GF-D8 (cell line): ENCODE data around the gene RSRC2.
A peak's percentile ranks its signal among the peaks of the same experiment; 100 is the strongest.
"Not testable (repeated sequence)": the region's sequence is repeated elsewhere in the genome, so short reads cannot be mapped to it uniquely, and the experiment has no call there.

ENCODE experiments used
- DNase-seq: peaks from one replicate; lab custom pipeline; 2025; lab: John Stamatoyannopoulos, UW

RSRC2 gene

GRCh38 chr12:122484385-122484784 lies 42.4 kb downstream of the RSRC2 start:
- not testable (repeated sequence) for DNase-seq

DNA sequence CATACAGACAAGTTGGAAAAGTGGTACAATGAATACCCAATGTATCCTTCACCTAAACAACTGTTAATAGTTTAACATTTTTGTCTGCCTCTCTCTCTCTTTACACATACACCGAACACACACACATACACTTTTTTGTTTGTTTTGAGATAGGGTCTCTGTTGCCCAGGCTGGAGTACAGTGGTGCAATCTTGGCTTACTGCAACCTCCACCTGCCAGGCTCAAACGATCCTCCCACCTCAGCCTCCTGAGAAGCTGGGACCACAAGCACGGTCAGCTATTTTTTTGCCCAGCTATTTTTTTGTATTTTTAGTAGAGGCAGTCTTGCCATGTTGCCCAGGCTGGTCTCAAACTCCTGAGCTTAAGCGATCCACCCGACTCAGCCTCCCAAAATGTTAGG lies 42.8 kb downstream of the RSRC2 start:
- no peak for DNase-seq

DNA sequence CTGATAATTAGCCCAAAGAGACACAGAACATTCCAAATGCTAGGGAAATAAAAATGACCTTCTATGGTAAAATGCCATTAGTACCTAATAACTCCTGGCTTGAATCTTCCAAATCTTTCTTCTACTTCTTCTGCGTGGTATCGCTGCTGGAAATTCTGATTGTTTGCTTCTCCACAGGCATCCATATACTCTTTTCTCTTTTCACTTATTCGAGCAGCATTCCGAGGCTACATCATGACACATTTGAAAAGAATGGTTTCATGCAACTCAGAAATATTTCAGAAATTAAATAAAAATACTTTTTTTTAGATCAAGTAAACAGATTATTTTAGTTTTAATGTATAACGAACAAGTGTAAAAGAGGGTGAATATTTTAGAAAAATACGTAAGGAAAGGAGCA lies 44.9 kb downstream of the RSRC2 start:
- no peak for DNase-seq

DNA sequence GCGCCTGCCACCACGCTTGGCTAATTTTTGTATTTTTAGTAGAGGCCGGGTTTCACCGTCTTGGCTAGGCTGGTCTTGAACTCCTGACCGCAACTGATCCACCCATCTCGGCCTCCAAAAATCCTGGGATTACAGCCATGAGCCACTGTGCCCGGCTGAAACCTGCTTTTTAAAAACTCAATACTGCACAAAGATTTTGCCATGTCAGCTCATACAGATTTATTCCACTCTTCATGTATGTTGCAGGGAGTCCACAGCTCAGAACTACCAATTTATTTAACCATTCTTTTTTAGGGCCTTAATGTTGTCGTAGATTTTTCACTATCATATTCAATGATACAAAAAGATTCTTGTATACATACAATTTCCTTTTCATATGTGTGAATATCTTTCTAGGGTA lies 46.0 kb downstream of the RSRC2 start:
- no peak for DNase-seq

DNA sequence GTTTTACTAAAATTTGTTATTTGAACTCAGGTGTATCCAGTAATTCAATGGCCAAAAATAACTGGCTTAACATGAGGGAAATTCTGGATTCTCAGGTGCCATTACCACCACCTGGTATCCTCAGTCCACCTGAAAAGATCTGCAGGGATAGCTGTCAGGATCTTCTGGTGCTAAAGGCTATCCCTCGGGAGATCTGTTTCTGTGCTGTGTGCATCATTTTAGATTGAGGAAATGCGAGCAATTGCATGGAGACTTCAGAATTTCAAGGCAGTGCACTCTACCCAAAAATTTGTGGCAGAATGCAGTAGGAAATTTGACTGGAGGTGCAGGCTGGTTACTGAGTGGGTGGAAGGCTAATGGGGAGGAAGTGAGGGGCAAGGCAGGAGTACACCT lies 52.4 kb downstream of the RSRC2 start:
- no peak for DNase-seq

DNA sequence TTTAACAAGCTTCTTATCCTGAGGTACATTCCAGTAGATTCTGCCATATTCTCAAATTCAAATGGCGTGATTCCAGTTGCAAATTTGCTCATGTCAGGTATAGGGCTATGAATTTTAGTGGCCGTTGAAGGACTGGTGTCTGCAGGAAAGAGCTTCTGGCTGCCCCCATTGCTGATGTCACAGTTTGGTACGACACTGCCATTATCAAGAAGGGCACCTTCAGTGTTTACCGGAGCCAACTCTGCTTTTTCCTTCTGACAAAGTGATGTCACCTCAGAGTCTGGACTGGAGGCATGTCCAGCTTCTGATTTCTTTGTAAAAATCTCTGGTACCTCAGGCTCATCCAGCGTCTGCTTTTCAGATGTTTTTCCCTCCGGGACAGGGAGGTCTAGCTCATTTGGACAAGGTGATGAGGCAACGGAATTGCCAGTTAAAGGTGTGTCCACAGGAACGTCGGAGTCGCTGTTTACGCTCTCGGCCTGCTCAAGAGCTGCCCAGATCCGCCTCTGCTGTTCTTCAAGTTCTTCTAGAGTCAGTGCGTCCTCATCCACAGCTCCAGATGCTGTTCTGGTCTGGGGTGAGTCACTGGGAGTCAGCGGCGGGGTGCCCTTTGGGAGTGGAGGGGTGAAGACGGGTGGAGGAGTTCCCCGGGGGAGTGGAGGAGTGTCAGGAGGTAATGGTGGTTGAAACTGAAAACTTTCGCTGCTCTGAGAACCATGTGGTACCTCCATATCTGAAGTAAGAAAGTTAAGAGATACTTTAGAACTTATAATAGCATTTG lies 53.0 kb downstream of the RSRC2 start:
- no peak for DNase-seq

DNA sequence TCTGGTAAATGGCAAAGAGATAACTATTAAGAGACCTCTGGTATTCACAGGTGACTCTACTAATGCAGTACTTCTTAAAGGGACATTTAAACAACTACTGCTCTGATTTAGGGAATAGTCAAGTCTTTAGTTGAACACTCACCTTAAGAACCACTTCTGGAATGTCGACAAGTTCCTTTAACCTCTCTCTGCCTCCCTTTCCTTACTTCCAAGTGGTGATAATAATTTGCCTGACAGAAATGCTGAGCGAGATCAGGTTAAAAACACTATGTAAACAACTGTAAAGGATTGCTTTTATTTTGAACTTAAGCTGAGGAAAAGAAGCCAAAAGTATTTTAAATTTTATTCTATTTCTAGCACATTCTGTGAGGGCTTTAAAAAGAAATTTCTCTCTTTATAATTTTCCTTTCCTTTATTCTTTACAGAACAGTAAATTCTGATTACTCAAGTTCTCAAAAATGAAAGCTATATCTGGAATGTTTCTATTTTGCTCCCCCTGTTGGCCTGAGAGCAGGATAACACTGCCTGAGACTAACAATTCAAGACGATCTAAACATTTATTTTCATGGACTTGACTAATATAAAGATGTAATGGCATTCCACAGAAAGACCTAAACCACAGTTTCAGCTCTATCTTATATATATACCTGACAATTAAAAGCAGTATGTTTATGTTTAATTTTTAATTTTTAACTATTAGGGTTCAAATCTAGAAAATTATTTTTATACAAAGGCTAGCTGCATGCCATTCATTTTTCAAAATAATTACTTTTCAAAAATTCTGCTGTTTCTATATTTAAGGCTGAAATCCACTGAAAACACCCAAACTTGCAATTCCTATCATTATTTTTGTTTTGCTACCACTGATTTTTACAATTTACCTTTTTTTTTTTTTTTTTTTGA lies 55.2 kb downstream of the RSRC2 start:
- peak; percentile 31 for DNase-seq

DNA sequence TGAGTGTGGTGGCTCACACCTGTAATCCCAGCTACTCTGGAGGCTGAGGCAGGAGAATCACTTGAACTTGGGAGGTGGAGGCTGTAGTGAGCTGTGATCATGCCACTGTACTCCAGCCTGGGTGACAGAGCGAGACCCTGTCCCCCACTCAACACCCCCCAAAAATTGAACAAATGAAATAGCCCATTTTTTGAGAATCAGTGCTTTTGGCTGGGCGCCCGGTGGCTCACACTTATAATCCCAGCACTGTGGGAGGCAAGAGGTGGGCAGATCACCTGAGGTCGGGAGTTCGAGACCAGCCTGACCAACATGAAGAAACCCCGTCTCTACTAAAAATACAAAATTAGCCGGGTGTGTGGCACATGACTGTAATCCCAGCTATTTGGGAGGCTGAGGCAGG lies 56.2 kb downstream of the RSRC2 start:
- not testable (repeated sequence) for DNase-seq

DNA sequence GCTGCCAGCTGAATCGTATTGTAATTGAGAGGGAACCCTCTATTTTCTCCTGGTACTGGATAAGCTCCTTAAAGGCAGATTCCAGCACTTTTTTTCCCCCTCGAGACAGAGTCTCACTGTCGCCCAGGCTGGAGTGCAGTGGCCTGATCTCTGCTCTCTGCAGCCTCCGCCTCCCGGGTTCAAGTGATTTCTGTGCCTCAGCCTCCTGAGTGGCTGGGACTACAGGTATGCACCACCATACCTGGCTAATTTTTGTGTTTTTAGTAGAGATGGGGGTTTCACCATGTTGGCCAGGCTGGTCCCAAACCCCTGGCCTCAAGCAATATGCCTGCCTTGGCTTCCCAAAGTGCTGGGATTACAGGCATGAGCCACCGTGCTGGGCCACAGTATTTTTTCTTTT lies 56.9 kb downstream of the RSRC2 start:
- not testable (repeated sequence) for DNase-seq

DNA sequence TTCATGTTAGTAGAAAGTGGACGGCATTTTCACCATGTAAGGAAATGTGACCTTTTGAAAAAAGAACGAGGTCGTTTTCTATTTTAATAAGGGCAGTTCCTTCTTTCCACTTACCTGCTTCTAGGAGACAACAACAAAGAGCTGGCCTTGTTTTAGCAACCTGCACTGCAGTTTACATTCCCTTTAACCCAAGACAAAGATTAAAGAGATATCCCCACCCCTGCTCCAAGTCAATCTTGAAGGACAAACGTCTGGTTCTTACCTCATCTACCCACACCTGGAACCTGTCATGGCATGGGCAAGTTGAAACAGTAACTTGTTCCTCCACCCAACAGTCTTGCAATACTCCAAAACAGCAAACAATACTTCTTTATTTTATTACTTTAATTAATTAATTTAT lies 58.8 kb downstream of the RSRC2 start:
- DNase-seq, result no peak

- DNase-seq, result not testable (repeated sequence)
Observed at GRCh38 chr12:122464317-122465042, 62.3 kb downstream of the RSRC2 start.

DNA sequence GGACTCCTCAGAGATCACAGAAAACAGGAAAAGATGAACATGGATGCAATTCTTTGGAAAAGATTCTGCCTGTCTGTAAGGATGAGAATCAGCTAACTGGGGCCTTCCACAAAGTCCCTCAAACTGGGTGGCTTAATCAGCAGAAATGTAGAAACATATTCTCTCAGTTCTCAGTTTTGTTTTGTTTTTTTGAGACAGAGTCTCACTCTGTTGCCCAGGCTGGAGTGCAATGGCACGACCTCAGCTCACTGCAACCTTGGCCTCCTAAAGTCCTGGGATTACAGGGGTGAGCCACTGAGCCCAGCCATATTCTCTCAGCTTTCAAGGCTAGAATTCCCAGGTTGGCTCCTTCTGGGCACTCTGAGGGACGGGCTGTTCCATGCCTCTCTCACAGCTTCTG lies 66.1 kb downstream of the RSRC2 start:
- DNase-seq, result no peak

- DNase-seq, result no peak
Observed at GRCh38 chr12:122460061-122460460, 66.7 kb downstream of the RSRC2 start.

DNA sequence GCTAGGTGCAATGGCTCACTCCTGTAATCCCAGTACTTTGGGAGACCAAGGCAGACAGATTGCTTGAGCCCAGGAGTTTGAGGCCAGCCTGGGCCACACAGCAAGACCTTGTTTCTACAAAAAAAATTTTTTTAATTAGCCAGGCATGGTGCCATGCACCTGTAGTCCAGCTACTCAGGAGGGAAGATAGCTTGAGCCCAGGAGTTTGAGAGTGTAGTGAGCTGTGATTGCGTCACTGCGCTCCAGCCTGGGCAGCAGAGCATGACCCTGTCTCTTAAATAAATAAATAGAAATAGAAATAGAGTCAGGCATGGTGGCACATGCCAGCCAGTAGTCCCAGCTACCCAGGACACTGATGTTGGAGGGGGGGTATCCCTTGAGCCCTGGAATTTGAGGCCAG lies 67.5 kb downstream of the RSRC2 start:
- DNase-seq, result no peak

- no peak for DNase-seq
Observed at GRCh38 chr12:122458105-122459035, 68.4 kb downstream of the RSRC2 start.

GRCh38 chr12:122457627-122458026 lies 69.1 kb downstream of the RSRC2 start:
- no peak for DNase-seq

GRCh38 chr12:122454739-122455138 lies 72.0 kb downstream of the RSRC2 start:
- DNase-seq, result no peak

- DNase-seq, result no peak
Observed at GRCh38 chr12:122454250-122454721, 72.5 kb downstream of the RSRC2 start.
